Hepatocyte (in vitro differentiated cells): ENCODE measurements around the gene PTGER3.

Experiments used
- CTCF ChIP-seq: fragments of 200-600 bp; sonication (generic); IDR thresholded peaks from 2 replicates; pipeline ENCODE4 v1.5.1; 2016; ENCODE audit warnings: antibody characterized with exemption, mild to moderate bottlenecking; ENCODE audit not compliant: poor library complexity
- EZH2 ChIP-seq: fragments of 200-600 bp; sonication (generic); IDR thresholded peaks from 2 replicates; pipeline ENCODE4 v1.6.1; 2016; ENCODE audit warnings: antibody characterized with exemption, mild to moderate bottlenecking, borderline replicate concordance
- EZH2phosphoT487 ChIP-seq: fragments of 200-600 bp; sonication (generic); IDR thresholded peaks from one replicate; pipeline ENCODE4 v1.6.1; 2018; ENCODE audit warnings: antibody characterized with exemption, mild to moderate bottlenecking, low read depth, moderate library complexity; ENCODE audit not compliant: unreplicated experiment, severe bottlenecking

DNA sequence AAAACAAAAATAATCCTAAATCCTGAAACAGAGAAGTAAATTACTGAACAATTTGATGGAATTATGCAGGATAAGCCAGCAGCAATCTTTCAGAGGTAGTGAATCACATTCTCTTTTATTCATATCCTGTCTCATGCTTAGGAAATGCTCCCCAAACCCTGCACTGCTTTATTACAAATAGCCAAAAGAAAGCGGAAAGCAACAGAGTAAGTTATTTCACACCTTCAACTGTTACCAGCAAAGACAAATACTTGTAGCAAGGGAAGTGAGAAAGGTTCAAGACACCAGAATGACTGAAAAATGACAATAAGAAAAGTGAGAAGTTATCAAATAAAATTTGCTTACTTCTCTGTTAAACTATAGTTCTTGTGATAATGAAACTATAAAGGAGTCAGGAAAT, 27.1 kb upstream of the PTGER3 start:
- no peak for TF ChIP-seq EZH2
- no peak for TF ChIP-seq EZH2phosphoT487
- TF ChIP-seq CTCF, result no peak
